A673 (cell line): ENCODE data around the gene CAMSAP1. TPM values are rescaled to one million over a fixed set of nuclear protein-coding genes. Genes with fewer than 3 reads are reported as not detected.

Experiments used
- BruUV-seq: library from RNA; stranded (reverse); fragments of 400-500 nt; replicated peaks from 2 replicates; lab custom pipeline; 2021; lab: Mats Ljungman, UMichigan
- CTCF ChIA-PET: fragments of 300-600 bp; sonication (Branson Sonifier 250); formaldehyde crosslinking; loops from one replicate; lab custom pipeline; 2022; ENCODE audit warnings: antibody characterized with exemption; lab: Charles Lee
- POLR2A ChIA-PET: fragments of 300-600 bp; sonication (Branson Sonifier 250); formaldehyde crosslinking; loops from one replicate; lab custom pipeline; 2022; ENCODE audit warnings: antibody characterized with exemption; ENCODE audit not compliant: low non-redundant PET; lab: Charles Lee
- DNase-seq: peaks from one replicate; pipeline ENCODE4 v3.0.0-alpha.2; 2015; ENCODE audit warnings: low spot score
- H3K27ac ChIP-seq: fragments of 200-600 bp; sonication (generic); 2 replicates; pipeline ENCODE4 v1.5.1; 2016; ENCODE audit warnings: mixed run types, low read depth, mild to moderate bottlenecking, mixed read lengths, antibody characterized with exemption, low read length; ENCODE audit not compliant: poor library complexity, severe bottlenecking
- H3K27me3 ChIP-seq: fragments of 200-600 bp; sonication (generic); replicated peaks from 2 replicates; pipeline ENCODE4 v1.6.1; 2017; ENCODE audit warnings: mixed run types, low read depth, mild to moderate bottlenecking, mixed read lengths, antibody characterized with exemption, low read length; ENCODE audit not compliant: insufficient read depth, poor library complexity
- H3K36me3 ChIP-seq: fragments of 200-600 bp; sonication (generic); 2 replicates; pipeline ENCODE4 v1.6.1; 2016; ENCODE audit warnings: mixed run types, mild to moderate bottlenecking, mixed read lengths, antibody characterized with exemption, low read length; ENCODE audit not compliant: insufficient read depth, poor library complexity, severe bottlenecking
- H3K4me1 ChIP-seq: fragments of 200-600 bp; sonication (generic); 2 replicates; pipeline ENCODE4 v1.6.1; 2017; ENCODE audit warnings: mixed run types, mild to moderate bottlenecking, mixed read lengths, antibody characterized with exemption, low read length; ENCODE audit not compliant: insufficient read depth, poor library complexity, severe bottlenecking
- H3K4me3 ChIP-seq: fragments of 200-600 bp; sonication (generic); 2 replicates; pipeline ENCODE4 v1.5.1; 2016; ENCODE audit warnings: low read depth, mixed run types, mild to moderate bottlenecking, mixed read lengths, low read length; ENCODE audit not compliant: poor library complexity, severe bottlenecking
- H3K9me3 ChIP-seq: fragments of 200-600 bp; sonication (generic); 2 replicates; pipeline ENCODE4 v1.6.1; 2016; ENCODE audit warnings: mixed run types, low read depth, mild to moderate bottlenecking, mixed read lengths, antibody characterized with exemption, low read length; ENCODE audit not compliant: poor library complexity, severe bottlenecking
- CTCF ChIP-seq: fragments of 300-800, 200-600 bp; sonication (generic); conservative IDR thresholded peaks from 2 replicates; pipeline ENCODE4 v1.5.1; 2017; ENCODE audit warnings: low read depth, mild to moderate bottlenecking, antibody characterized with exemption, low read length, moderate library complexity, mixed read lengths
- EZH2 ChIP-seq: fragments of 200-600 bp; sonication (generic); IDR thresholded peaks from 2 replicates; pipeline ENCODE4 v1.6.1; 2017; ENCODE audit warnings: borderline replicate concordance, low read depth, mild to moderate bottlenecking, mixed read lengths, antibody characterized with exemption, low read length; ENCODE audit not compliant: poor library complexity, severe bottlenecking
- intact Hi-C: fragments of 100-400 bp; cut with micrococcal nuclease; formaldehyde crosslinking; loops from one replicate; pipeline ENCODE4 v1.10.0; 2022; ENCODE audit not compliant: unreplicated experiment
- total RNA-seq: library from RNA; stranded (reverse); gene quantifications from 2 replicates; pipeline ENCODE4 v1.2.3, GENCODE V29; 2021

Gene CAMSAP1
- total RNA-seq, 1 experiment from 2014 or later = 52.3 TPM

GRCh38 chr9:135830496-135830895 is 76.8 kb downstream of the CAMSAP1 start:
- POLR2A ChIA-PET = no interaction called here
- peaks cover 7% of the 10 kb centered on the region for H3K36me3 ChIP-seq
- no peak overlapping the region for H3K27ac ChIP-seq
- H3K27me3 ChIP-seq = no peaks in the 10 kb centered on the region
- CTCF ChIA-PET = no interaction called here
- intact Hi-C loops = no loop called here
- no peak for DNase-seq
- TF ChIP-seq CTCF (no peak), EZH2 (no peak)
- H3K4me3 ChIP-seq = no peak overlapping the region
- H3K4me1 ChIP-seq = no peaks in the 10 kb centered on the region
- H3K9me3 ChIP-seq = no peaks in the 10 kb centered on the region
- BruUV-seq = no TSS peak

GRCh38 chr9:135828656-135829055 is 78.7 kb downstream of the CAMSAP1 start:
- intact Hi-C loops = no loop called here
- no peaks in the 10 kb centered on the region for H3K27me3 ChIP-seq
- DNase-seq = no peak
- H3K36me3 ChIP-seq = peaks cover 12% of the 10 kb centered on the region
- BruUV-seq = no TSS peak
- H3K27ac ChIP-seq = no peak overlapping the region
- ChIA-PET POLR2A (no interaction called here), CTCF (no interaction called here)
- no peaks in the 10 kb centered on the region for H3K4me1 ChIP-seq
- H3K4me3 ChIP-seq = no peak overlapping the region
- H3K9me3 ChIP-seq = no peaks in the 10 kb centered on the region
- TF ChIP-seq EZH2 = no peak
- TF ChIP-seq CTCF = no peak

- CTCF ChIA-PET = no interaction called here
- no peak for DNase-seq
- H3K9me3 ChIP-seq = no peaks in the 10 kb centered on the region
- peaks cover 18% of the 10 kb centered on the region for H3K36me3 ChIP-seq
- no TSS peak for BruUV-seq
- H3K4me3 ChIP-seq = no peak overlapping the region
- H3K4me1 ChIP-seq = no peaks in the 10 kb centered on the region
- TF ChIP-seq CTCF (no peak), EZH2 (no peak)
- intact Hi-C loops = no loop called here
- POLR2A ChIA-PET = no interaction called here
- no peak overlapping the region for H3K27ac ChIP-seq
- H3K27me3 ChIP-seq = no peaks in the 10 kb centered on the region
Observed at GRCh38 chr9:135827866-135828580, 79.3 kb downstream of the CAMSAP1 start.
